Trophoblast cell (in vitro differentiated cells and primary cell): Measurements from ENCODE around the gene PLXNA2.

Source experiments
- DNase-seq, 2 donors: peaks; one replicate each; pipeline ENCODE4 v3.0.0-alpha.2; 2016
- H2AFZ ChIP-seq: 2 replicates; pipeline ENCODE4 v1.6.1; 2013; ENCODE audit warnings: low read length, moderate library complexity, mild to moderate bottlenecking; ENCODE audit not compliant: insufficient read depth, poor library complexity
- H2AK5ac ChIP-seq: 2 replicates; pipeline ENCODE4 v1.6.1; 2013; ENCODE audit warnings: mild to moderate bottlenecking, low read length
- H2BK120ac ChIP-seq: 2 replicates; pipeline ENCODE4 v1.6.1; 2013; ENCODE audit warnings: low read length, mild to moderate bottlenecking, moderate library complexity; ENCODE audit not compliant: insufficient read depth, poor library complexity
- H2BK12ac ChIP-seq: 2 replicates; pipeline ENCODE4 v1.6.1; 2013; ENCODE audit warnings: mild to moderate bottlenecking, low read length, moderate library complexity
- H2BK5ac ChIP-seq: 2 replicates; pipeline ENCODE4 v1.6.1; 2013; ENCODE audit warnings: low read length, low read depth, moderate library complexity, mild to moderate bottlenecking; ENCODE audit not compliant: poor library complexity
- H3K14ac ChIP-seq: 2 replicates; pipeline ENCODE4 v1.6.1; 2013; ENCODE audit warnings: mild to moderate bottlenecking, low read length
- H3K18ac ChIP-seq: 2 replicates; pipeline ENCODE4 v1.6.1; 2013; ENCODE audit warnings: mild to moderate bottlenecking, low read length
- H3K23ac ChIP-seq: 2 replicates; pipeline ENCODE4 v1.6.1; 2013; ENCODE audit warnings: low read length
- H3K27ac ChIP-seq: 2 replicates; pipeline ENCODE4 v1.5.1; 2013; ENCODE audit warnings: low read depth, mild to moderate bottlenecking, inconsistent platforms, low read length, moderate library complexity
- H3K27me3 ChIP-seq: 2 replicates; pipeline ENCODE4 v1.6.1; 2013; ENCODE audit warnings: inconsistent platforms, mild to moderate bottlenecking, low read length, moderate library complexity; ENCODE audit not compliant: insufficient read depth
- H3K36me3 ChIP-seq, 2 experiments: 1 replicate in 1 of 2; 2 replicates in 1 of 2; pipeline ENCODE4 v1.6.1; 2013; ENCODE audit warnings: low read length in 2 of 2, mild to moderate bottlenecking in 2 of 2, moderate library complexity in 1 of 2; ENCODE audit not compliant: insufficient read depth in 2 of 2, control insufficient read depth in 1 of 2
- H3K4ac ChIP-seq: 2 replicates; pipeline ENCODE4 v1.6.1; 2013; ENCODE audit warnings: low read depth, mild to moderate bottlenecking, low read length, moderate library complexity
- H3K4me1 ChIP-seq, 2 experiments: 1 replicate in 1 of 2; 2 replicates in 1 of 2; pipeline ENCODE4 v1.6.1; 2013; ENCODE audit warnings: low read length in 2 of 2, mild to moderate bottlenecking in 2 of 2, moderate library complexity in 1 of 2; ENCODE audit not compliant: insufficient read depth in 2 of 2, control insufficient read depth in 1 of 2
- H3K4me2 ChIP-seq: 2 replicates; pipeline ENCODE4 v1.6.1; 2013; ENCODE audit warnings: inconsistent platforms, mild to moderate bottlenecking, low read length, moderate library complexity
- H3K4me3 ChIP-seq: 2 replicates; pipeline ENCODE4 v1.5.1; 2013; ENCODE audit warnings: mild to moderate bottlenecking, low read depth, low read length, inconsistent platforms
- H3K79me1 ChIP-seq: one replicate; pipeline ENCODE4 v1.6.1; 2013; ENCODE audit warnings: low read length
- H3K79me2 ChIP-seq: 2 replicates; pipeline ENCODE4 v1.6.1; 2013; ENCODE audit warnings: low read length, mild to moderate bottlenecking; ENCODE audit not compliant: control insufficient read depth, insufficient read depth, poor library complexity
- H3K9ac ChIP-seq: 2 replicates; pipeline ENCODE4 v1.6.1; 2013; ENCODE audit warnings: mild to moderate bottlenecking, low read length
- H3K9me3 ChIP-seq: 2 replicates; pipeline ENCODE4 v1.6.1; 2013; ENCODE audit warnings: low read depth, mild to moderate bottlenecking, control low read depth, inconsistent platforms, low read length; ENCODE audit not compliant: insufficient read depth
- H4K12ac ChIP-seq: 2 replicates; pipeline ENCODE4 v1.6.1; 2013; ENCODE audit warnings: low read depth, mild to moderate bottlenecking, low read length, moderate library complexity
- H4K8ac ChIP-seq: 2 replicates; pipeline ENCODE4 v1.6.1; 2013; ENCODE audit warnings: low read depth, mild to moderate bottlenecking, low read length, moderate library complexity
- H4K91ac ChIP-seq: one replicate; pipeline ENCODE4 v1.6.1; 2013; ENCODE audit warnings: low read depth, mild to moderate bottlenecking, low read length, moderate library complexity
- WGBS: extraction: QIAGEN DNeasy Blood & Tissue Kit; methylation state at CpG from one replicate; pipeline ENCODE4 v1.1.7; 2013; ENCODE audit warnings: missing lambda C conversion rate; ENCODE audit not compliant: insufficient read length, insufficient coverage; ENCODE audit errors: extremely low coverage; 5-methylcytosine and 5-hydroxymethylcytosine counted together

The PLXNA2 gene

GRCh38 chr1:208149776-208150514 is 94.2 kb downstream of the PLXNA2 start:
- H3K23ac ChIP-seq = no peak overlapping the region
- H4K12ac ChIP-seq = no peak overlapping the region
- no peak overlapping the region for H4K91ac ChIP-seq
- H3K4me1 ChIP-seq = peaks cover 3 to 16% of the 10 kb centered on the region in 2 experiments
- H3K79me2 ChIP-seq = no peaks in the 10 kb centered on the region
- H3K36me3 ChIP-seq = no peaks in the 10 kb centered on the region
- no CpG with 5 or more reads among the region's 9 CpGs for WGBS
- no peak overlapping the region for H2BK120ac ChIP-seq
- no peak overlapping the region for H4K8ac ChIP-seq
- no peak overlapping the region for H3K18ac ChIP-seq
- H3K9me3 ChIP-seq = no peaks in the 10 kb centered on the region
- no peak overlapping the region for H2BK12ac ChIP-seq
- H3K27me3 ChIP-seq = no peaks in the 10 kb centered on the region
- H2BK5ac ChIP-seq = no peak overlapping the region
- no peak overlapping the region for H3K4me3 ChIP-seq
- H3K27ac ChIP-seq = no peak overlapping the region
- DNase-seq = no peak
- H3K4ac ChIP-seq = no peak overlapping the region
- no peaks in the 10 kb centered on the region for H3K79me1 ChIP-seq
- H3K14ac ChIP-seq = no peak overlapping the region
- no peak overlapping the region for H3K4me2 ChIP-seq
- H2AFZ ChIP-seq = no peak overlapping the region
- H2AK5ac ChIP-seq = no peak overlapping the region
- no peak overlapping the region for H3K9ac ChIP-seq

DNA sequence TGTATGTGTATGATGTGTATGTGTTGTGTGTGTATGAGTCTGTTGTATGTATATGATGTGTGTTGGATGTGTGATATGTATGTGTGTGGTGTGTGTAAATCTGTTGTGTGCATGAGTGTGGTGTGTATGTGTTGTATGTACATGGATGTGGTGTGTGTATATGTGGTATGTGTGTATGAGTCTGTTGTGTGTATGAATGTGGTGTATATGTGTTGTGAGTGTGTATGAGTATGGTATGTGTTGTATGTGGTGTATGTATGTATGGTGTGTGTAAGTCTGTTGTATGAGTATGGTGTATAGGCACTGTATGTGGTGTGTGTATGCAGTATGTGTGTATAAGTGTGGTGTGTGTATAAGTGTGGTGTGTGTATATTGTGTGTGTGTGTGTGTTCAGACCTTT is 95.0 kb downstream of the PLXNA2 start:
- no peak for DNase-seq
- no peak overlapping the region for H4K91ac ChIP-seq
- peaks cover 1 to 4% of the 10 kb centered on the region in 2 experiments for H3K36me3 ChIP-seq
- no peak overlapping the region for H3K9ac ChIP-seq
- no peaks in the 10 kb centered on the region for H3K79me2 ChIP-seq
- H2BK5ac ChIP-seq = no peak overlapping the region
- H2BK120ac ChIP-seq = no peak overlapping the region
- H3K4me1 ChIP-seq = peaks cover 2 to 13% of the 10 kb centered on the region in 2 experiments
- H4K8ac ChIP-seq = no peak overlapping the region
- no peaks in the 10 kb centered on the region for H3K9me3 ChIP-seq
- no peak overlapping the region for H3K14ac ChIP-seq
- no peak overlapping the region for H3K4me3 ChIP-seq
- H2AK5ac ChIP-seq = no peak overlapping the region
- no peak overlapping the region for H4K12ac ChIP-seq
- H3K4ac ChIP-seq = no peak overlapping the region
- no peaks in the 10 kb centered on the region for H3K79me1 ChIP-seq
- no peak overlapping the region for H3K4me2 ChIP-seq
- H3K23ac ChIP-seq = peak overlapping the region; percentile 28
- H3K27ac ChIP-seq = no peak overlapping the region
- H3K27me3 ChIP-seq = no peaks in the 10 kb centered on the region
- no peak overlapping the region for H3K18ac ChIP-seq
- no peak overlapping the region for H2AFZ ChIP-seq
- no peak overlapping the region for H2BK12ac ChIP-seq

- H3K4me1 ChIP-seq = peaks cover 2 to 10% of the 10 kb centered on the region in 2 experiments
- H3K79me2 ChIP-seq = no peaks in the 10 kb centered on the region
- H4K91ac ChIP-seq = no peak overlapping the region
- no peak overlapping the region for H3K4me3 ChIP-seq
- H4K8ac ChIP-seq = no peak overlapping the region
- H2BK12ac ChIP-seq = no peak overlapping the region
- no peak overlapping the region for H2BK120ac ChIP-seq
- peaks cover 5 to 6% of the 10 kb centered on the region in 2 experiments for H3K36me3 ChIP-seq
- H3K79me1 ChIP-seq = no peaks in the 10 kb centered on the region
- no peak overlapping the region for H3K4ac ChIP-seq
- no peak overlapping the region for H3K4me2 ChIP-seq
- H3K14ac ChIP-seq = no peak overlapping the region
- H3K9me3 ChIP-seq = no peaks in the 10 kb centered on the region
- H3K9ac ChIP-seq = no peak overlapping the region
- H2AFZ ChIP-seq = no peak overlapping the region
- WGBS = no CpG with 5 or more reads among the region's 4 CpGs
- H3K18ac ChIP-seq = no peak overlapping the region
- no peak overlapping the region for H3K27ac ChIP-seq
- H2AK5ac ChIP-seq = no peak overlapping the region
- DNase-seq = no peak
- no peak overlapping the region for H3K23ac ChIP-seq
- no peaks in the 10 kb centered on the region for H3K27me3 ChIP-seq
- no peak overlapping the region for H4K12ac ChIP-seq
- H2BK5ac ChIP-seq = no peak overlapping the region
Observed at GRCh38 chr1:208148380-208148779, 95.8 kb downstream of the PLXNA2 start.

GRCh38 chr1:208146650-208147049 is 97.5 kb downstream of the PLXNA2 start:
- Histone ChIP-seq H2AFZ (no peak overlapping the region), H3K18ac (no peak overlapping the region), H3K79me1 (no peaks in the 10 kb centered on the region), H3K36me3 (peaks cover 13 to 14% of the 10 kb centered on the region in 2 experiments), H4K12ac (no peak overlapping the region), H3K79me2 (no peaks in the 10 kb centered on the region), H3K23ac (no peak overlapping the region), H2BK120ac (no peak overlapping the region), H2BK12ac (no peak overlapping the region), H2BK5ac (no peak overlapping the region), H3K27ac (no peak overlapping the region), H3K4me1 (peaks cover 2 to 10% of the 10 kb centered on the region in 2 experiments), H4K8ac (no peak overlapping the region), H3K27me3 (no peaks in the 10 kb centered on the region), H3K14ac (no peak overlapping the region), H3K9me3 (no peaks in the 10 kb centered on the region), H2AK5ac (no peak overlapping the region), H4K91ac (no peak overlapping the region), H3K4me2 (no peak overlapping the region), H3K4me3 (no peak overlapping the region), H3K4ac (no peak overlapping the region), H3K9ac (no peak overlapping the region)
- no CpG with 5 or more reads among the region's 3 CpGs for WGBS
- no peak for DNase-seq
